ENCODE data around the gene CELSR1. TPM values are rescaled to one million over a fixed set of nuclear protein-coding genes. Genes with fewer than 3 reads are reported as not detected.

The CELSR1 gene
- total and polyA plus RNA-seq, 3 experiments from 2014 or later: 0.15 to 0.33 (median 0.30) TPM

DNA sequence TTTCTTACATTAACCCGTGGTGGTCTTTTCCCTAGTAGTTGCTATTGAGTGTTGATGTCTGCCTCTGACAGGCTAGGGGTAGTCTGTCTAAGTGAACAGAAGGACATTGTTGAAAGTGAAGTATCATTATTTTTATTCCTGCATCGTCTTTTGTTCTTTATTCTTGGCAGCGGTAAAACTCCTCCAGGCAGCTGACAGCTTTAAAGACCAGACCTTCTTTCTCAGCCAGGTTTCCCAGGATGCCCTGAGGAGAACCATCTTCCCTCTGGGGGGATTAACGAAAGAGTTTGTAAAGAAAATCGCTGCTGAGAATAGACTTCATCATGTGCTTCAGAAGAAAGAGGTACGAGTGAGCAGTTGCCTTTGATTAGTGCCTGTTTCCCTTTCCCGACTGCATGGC, 187.3 kb downstream of the CELSR1 start:
- no peak overlapping the region for H3K27ac ChIP-seq (ENCODE audit: low read depth, low read length)

DNA sequence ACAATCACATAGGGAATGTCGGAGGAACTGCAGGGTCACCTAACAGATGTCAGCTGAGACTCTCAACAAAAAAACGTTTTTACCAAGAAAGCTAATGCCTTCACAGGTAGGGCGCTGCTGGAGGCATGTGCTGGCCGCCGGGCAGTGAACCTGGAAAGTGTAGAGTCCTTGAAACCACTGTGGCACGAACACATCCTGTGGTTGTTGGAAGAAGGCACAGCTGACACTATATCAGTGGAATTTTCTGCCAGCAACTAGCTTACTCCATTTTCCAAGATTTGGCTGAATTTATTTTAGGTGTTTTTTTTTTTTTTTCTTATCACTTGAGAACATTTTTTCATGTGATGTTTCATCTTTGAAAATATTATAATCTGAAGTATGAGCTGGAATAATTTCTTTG, 187.7 kb downstream of the CELSR1 start:
- Mint-ChIP-seq H3K4me1 (peaks cover 0 to 2% (median 1%) of the 10 kb centered on the region in 3 donors), H3K9me3 (no peaks in the 10 kb centered on the region), H3K27ac (no peak overlapping the region), H3K36me3 (peaks cover 3 to 96% (median 17%) of the 10 kb centered on the region in 3 donors), H3K27me3 (no peaks in the 10 kb centered on the region), H3K4me3 (no peak overlapping the region)
- peak in 1 of 5 donors; percentile 4 for DNase-seq
- H3K4me3 ChIP-seq (ENCODE audit: low read length): no peak overlapping the region
- ChIA-PET POLR2A (interaction anchor here (0.7 kb wide), 1 partner anchor 847 kb away, joined by 5 read pairs; the partner anchor contains the start of gene FBLN1), CTCF (no interaction called here)
- peaks cover 66% of the 10 kb centered on the region for H3K36me3 ChIP-seq (ENCODE audit: insufficient read depth, low read length)
- H3K9me3 ChIP-seq (ENCODE audit: low read length): no peaks in the 10 kb centered on the region
- no peaks in the 10 kb centered on the region for H3K27me3 ChIP-seq (ENCODE audit: insufficient read depth, low read length, poor library complexity, severe bottlenecking)
- no peak overlapping the region for H3K27ac ChIP-seq (ENCODE audit: low read depth, low read length)
- no peaks in the 10 kb centered on the region for H3K4me1 ChIP-seq (ENCODE audit: insufficient read depth, low read length)

More for the DNA sequence above, 187.3 kb downstream of the CELSR1 start:
- ChIA-PET POLR2A (interaction anchor here (0.7 kb wide), 1 partner anchor 847 kb away, joined by 5 read pairs; the partner anchor contains the start of gene FBLN1), CTCF (no interaction called here)
- no peak overlapping the region for H3K27ac Mint-ChIP-seq
- H3K36me3 ChIP-seq (ENCODE audit: insufficient read depth, low read length): peaks cover 66% of the 10 kb centered on the region
- peaks cover 3 to 93% (median 17%) of the 10 kb centered on the region in 3 donors for H3K36me3 Mint-ChIP-seq
- no peaks in the 10 kb centered on the region for H3K27me3 ChIP-seq (ENCODE audit: insufficient read depth, low read length, poor library complexity, severe bottlenecking)
- peak in 1 of 5 donors; percentile 6 for DNase-seq
- peaks cover 0 to 2% (median 0%) of the 10 kb centered on the region in 3 donors for H3K4me1 Mint-ChIP-seq
- no peaks in the 10 kb centered on the region for H3K9me3 ChIP-seq (ENCODE audit: low read length)
- no peak overlapping the region for H3K4me3 ChIP-seq (ENCODE audit: low read length)
- H3K27me3 Mint-ChIP-seq: no peaks in the 10 kb centered on the region
- no peaks in the 10 kb centered on the region for H3K4me1 ChIP-seq (ENCODE audit: insufficient read depth, low read length)
- no peak overlapping the region for H3K4me3 Mint-ChIP-seq
- no peaks in the 10 kb centered on the region for H3K9me3 Mint-ChIP-seq

DNA sequence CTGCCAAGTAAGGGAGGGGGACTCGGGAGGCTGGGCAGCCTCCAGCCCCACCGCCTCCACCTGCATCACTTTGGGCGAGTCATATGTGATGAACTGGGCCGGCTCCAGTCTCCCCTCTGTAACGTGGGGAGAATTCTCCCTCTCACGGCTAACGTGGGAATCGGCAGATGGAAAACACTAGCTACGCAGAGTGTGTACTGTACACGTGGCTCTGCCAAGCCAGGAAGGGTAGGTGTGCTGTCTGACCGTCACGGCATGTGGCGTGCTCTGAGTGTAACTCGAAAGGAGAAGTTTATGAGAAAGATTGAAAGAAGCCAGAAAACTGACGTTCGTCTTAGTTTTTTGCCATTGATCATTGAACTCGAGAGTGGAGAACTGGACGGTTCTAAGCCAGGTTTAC, 188.2 kb downstream of the CELSR1 start:
- Histone ChIP-seq H3K9me3 (ENCODE audit: low read length) (no peaks in the 10 kb centered on the region), H3K4me1 (ENCODE audit: insufficient read depth, low read length) (no peaks in the 10 kb centered on the region), H3K4me3 (ENCODE audit: low read length) (no peak overlapping the region), H3K36me3 (ENCODE audit: insufficient read depth, low read length) (peaks cover 70% of the 10 kb centered on the region), H3K27me3 (ENCODE audit: insufficient read depth, low read length, poor library complexity, severe bottlenecking) (no peaks in the 10 kb centered on the region), H3K27ac (ENCODE audit: low read depth, low read length) (no peak overlapping the region)
- no peaks in the 10 kb centered on the region for H3K9me3 Mint-ChIP-seq
- H3K36me3 Mint-ChIP-seq: peaks cover 5 to 96% (median 19%) of the 10 kb centered on the region in 3 donors
- H3K27ac Mint-ChIP-seq: peak overlapping the region in 1 of 8 donors; percentile 18
- no peaks in the 10 kb centered on the region for H3K27me3 Mint-ChIP-seq
- peak in 1 of 5 donors; percentile 18 for DNase-seq
- peaks cover 2 to 5% (median 2%) of the 10 kb centered on the region in 3 donors for H3K4me1 Mint-ChIP-seq
- no peak overlapping the region for H3K4me3 Mint-ChIP-seq
- POLR2A ChIA-PET: no interaction called here
- CTCF ChIA-PET: no interaction called here

DNA sequence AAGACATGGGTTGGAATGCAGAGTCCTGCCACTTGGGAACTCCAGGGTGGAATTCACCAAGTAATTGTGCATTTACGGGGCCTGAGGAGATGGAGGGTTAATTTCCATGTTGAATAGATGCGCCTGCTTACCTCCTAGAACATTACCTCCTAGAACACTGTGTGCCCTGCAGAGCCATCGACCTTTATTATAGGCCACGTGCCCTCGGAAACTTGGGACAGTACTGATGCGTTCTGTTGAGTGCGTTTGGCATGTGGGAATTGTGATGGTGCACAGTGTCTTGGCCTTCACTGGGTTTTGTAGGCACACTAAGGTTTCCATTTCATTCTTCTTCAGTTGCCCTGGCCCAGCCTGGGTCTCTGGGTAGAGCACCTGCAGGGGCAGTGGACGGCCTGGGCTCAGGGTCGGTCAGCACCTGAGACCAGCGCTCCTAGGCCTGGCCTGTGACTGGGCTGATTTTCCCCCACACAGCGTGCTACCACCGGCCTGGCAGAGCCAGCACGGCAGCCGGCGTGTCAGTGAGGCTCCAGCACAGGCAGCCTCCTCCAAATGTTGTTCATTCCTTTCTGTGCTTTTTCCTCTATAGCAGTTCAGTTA, 189.2 kb downstream of the CELSR1 start:
- Mint-ChIP-seq H3K27ac (peak overlapping the region in 1 of 8 donors; percentile 36), H3K36me3 (peaks cover 7 to 97% (median 24%) of the 10 kb centered on the region in 3 donors), H3K9me3 (no peaks in the 10 kb centered on the region), H3K4me3 (no peak overlapping the region), H3K4me1 (peaks cover 2 to 9% (median 6%) of the 10 kb centered on the region in 3 donors), H3K27me3 (no peaks in the 10 kb centered on the region)
- no peaks in the 10 kb centered on the region for H3K27me3 ChIP-seq (ENCODE audit: insufficient read depth, low read length, poor library complexity, severe bottlenecking)
- H3K9me3 ChIP-seq (ENCODE audit: low read length): no peaks in the 10 kb centered on the region
- ChIA-PET POLR2A (no interaction called here), CTCF (no interaction called here)
- no peak overlapping the region for H3K27ac ChIP-seq (ENCODE audit: low read depth, low read length)
- DNase-seq: peak in 1 of 5 donors; percentile 18
- no peak overlapping the region for H3K4me3 ChIP-seq (ENCODE audit: low read length)
- H3K4me1 ChIP-seq (ENCODE audit: insufficient read depth, low read length): no peaks in the 10 kb centered on the region
- peaks cover 68% of the 10 kb centered on the region for H3K36me3 ChIP-seq (ENCODE audit: insufficient read depth, low read length)

GRCh38 chr22:46347646-46348045, 189.8 kb downstream of the CELSR1 start:
- H3K36me3 Mint-ChIP-seq: peaks cover 7 to 97% (median 24%) of the 10 kb centered on the region in 3 donors
- peak in 1 of 5 donors; percentile 28 for DNase-seq
- ChIA-PET CTCF (no interaction called here), POLR2A (no interaction called here)
- H3K4me3 Mint-ChIP-seq: no peak overlapping the region
- H3K4me1 ChIP-seq (ENCODE audit: insufficient read depth, low read length): no peaks in the 10 kb centered on the region
- H3K9me3 Mint-ChIP-seq: no peaks in the 10 kb centered on the region
- H3K27me3 ChIP-seq (ENCODE audit: insufficient read depth, low read length, poor library complexity, severe bottlenecking): no peaks in the 10 kb centered on the region
- H3K9me3 ChIP-seq (ENCODE audit: low read length): no peaks in the 10 kb centered on the region
- peak overlapping the region in 1 of 8 donors; percentile 36 for H3K27ac Mint-ChIP-seq
- no peak overlapping the region for H3K4me3 ChIP-seq (ENCODE audit: low read length)
- peaks cover 2 to 9% (median 6%) of the 10 kb centered on the region in 3 donors for H3K4me1 Mint-ChIP-seq
- no peaks in the 10 kb centered on the region for H3K27me3 Mint-ChIP-seq
- no peak overlapping the region for H3K27ac ChIP-seq (ENCODE audit: low read depth, low read length)
- peaks cover 69% of the 10 kb centered on the region for H3K36me3 ChIP-seq (ENCODE audit: insufficient read depth, low read length)

GRCh38 chr22:46346680-46347405, 190.6 kb downstream of the CELSR1 start:
- Mint-ChIP-seq H3K4me1 (peaks cover 3 to 11% (median 9%) of the 10 kb centered on the region in 3 donors), H3K36me3 (peaks cover 7 to 97% (median 23%) of the 10 kb centered on the region in 3 donors), H3K27me3 (no peaks in the 10 kb centered on the region), H3K27ac (no peak overlapping the region), H3K9me3 (no peaks in the 10 kb centered on the region), H3K4me3 (no peak overlapping the region)
- ChIA-PET POLR2A (no interaction called here), CTCF (no interaction called here)
- Histone ChIP-seq H3K9me3 (ENCODE audit: low read length) (no peaks in the 10 kb centered on the region), H3K27ac (ENCODE audit: low read depth, low read length) (no peak overlapping the region), H3K27me3 (ENCODE audit: insufficient read depth, low read length, poor library complexity, severe bottlenecking) (no peaks in the 10 kb centered on the region), H3K4me3 (ENCODE audit: low read length) (no peak overlapping the region), H3K4me1 (ENCODE audit: insufficient read depth, low read length) (no peaks in the 10 kb centered on the region), H3K36me3 (ENCODE audit: insufficient read depth, low read length) (peaks cover 63% of the 10 kb centered on the region)
- no peak for DNase-seq

DNA sequence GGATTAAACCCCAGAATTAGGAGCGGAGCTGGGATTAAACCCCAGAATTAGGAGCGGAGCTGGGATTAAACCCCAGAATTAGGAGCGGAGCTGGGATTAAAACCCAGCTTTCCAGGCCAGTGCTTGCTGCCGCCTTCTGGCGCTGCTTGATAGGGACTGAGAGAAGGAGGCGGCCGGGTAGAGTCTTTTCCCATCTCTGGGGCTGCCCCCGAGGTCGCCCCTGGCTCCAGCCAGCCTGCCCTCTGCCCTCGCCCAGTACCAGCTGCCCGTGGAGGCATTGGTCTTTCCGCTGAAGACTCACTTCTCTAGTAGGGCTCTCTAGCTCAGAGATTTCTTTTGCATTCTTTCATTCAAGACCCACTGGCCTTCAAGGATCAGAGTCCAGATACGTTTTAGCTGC, 196.7 kb downstream of the CELSR1 start:
- Histone ChIP-seq H3K27me3 (ENCODE audit: insufficient read depth, low read length, poor library complexity, severe bottlenecking) (no peaks in the 10 kb centered on the region), H3K9me3 (ENCODE audit: low read length) (no peaks in the 10 kb centered on the region), H3K4me1 (ENCODE audit: insufficient read depth, low read length) (peaks cover 9% of the 10 kb centered on the region), H3K4me3 (ENCODE audit: low read length) (no peak overlapping the region), H3K36me3 (ENCODE audit: insufficient read depth, low read length) (peaks cover 41% of the 10 kb centered on the region), H3K27ac (ENCODE audit: low read depth, low read length) (no peak overlapping the region)
- POLR2A ChIA-PET: no interaction called here
- Mint-ChIP-seq H3K4me3 (no peak overlapping the region), H3K4me1 (peaks cover 36 to 57% (median 52%) of the 10 kb centered on the region in 3 donors), H3K36me3 (peaks cover 16 to 88% (median 19%) of the 10 kb centered on the region in 3 donors), H3K27me3 (no peaks in the 10 kb centered on the region), H3K9me3 (no peaks in the 10 kb centered on the region), H3K27ac (no peak overlapping the region)
- CTCF ChIA-PET: no interaction called here
- DNase-seq: peak in 1 of 5 donors; percentile 12

DNA sequence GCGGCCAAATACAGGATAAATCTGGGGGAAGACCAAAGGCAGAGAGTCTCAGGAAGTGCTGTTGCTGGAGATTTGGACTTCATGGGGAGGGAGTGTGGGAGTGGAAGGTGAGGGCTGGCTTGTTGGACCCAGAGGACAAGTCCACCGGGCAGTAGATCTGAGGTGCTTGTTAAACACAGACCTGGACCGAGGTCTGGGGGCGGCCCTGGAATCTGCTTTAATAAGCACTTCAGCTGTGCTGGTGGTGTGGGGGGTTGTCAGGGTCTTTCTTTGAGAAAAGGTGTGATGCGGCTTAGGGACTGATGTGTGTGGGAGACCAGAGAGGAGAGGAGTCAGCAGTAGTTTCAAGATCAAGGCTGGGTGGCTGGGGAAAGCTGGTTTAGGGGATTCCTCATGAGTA, 197.5 kb downstream of the CELSR1 start:
- Histone ChIP-seq H3K27me3 (ENCODE audit: insufficient read depth, low read length, poor library complexity, severe bottlenecking) (no peaks in the 10 kb centered on the region), H3K4me3 (ENCODE audit: low read length) (no peak overlapping the region), H3K36me3 (ENCODE audit: insufficient read depth, low read length) (peaks cover 38% of the 10 kb centered on the region), H3K9me3 (ENCODE audit: low read length) (no peaks in the 10 kb centered on the region), H3K27ac (ENCODE audit: low read depth, low read length) (no peak overlapping the region), H3K4me1 (ENCODE audit: insufficient read depth, low read length) (peaks cover 9% of the 10 kb centered on the region)
- H3K27me3 Mint-ChIP-seq: no peaks in the 10 kb centered on the region
- POLR2A ChIA-PET: no interaction called here
- peaks cover 38 to 60% (median 56%) of the 10 kb centered on the region in 3 donors for H3K4me1 Mint-ChIP-seq
- H3K9me3 Mint-ChIP-seq: no peaks in the 10 kb centered on the region
- peak overlapping the region in 1 of 7 donors; percentile 61 for H3K4me3 Mint-ChIP-seq
- peak in 1 of 5 donors; percentile 18 for DNase-seq
- CTCF ChIA-PET: no interaction called here
- peak overlapping the region in 2 of 8 donors; percentile 9 to 77 for H3K27ac Mint-ChIP-seq
- peaks cover 16 to 86% (median 19%) of the 10 kb centered on the region in 3 donors for H3K36me3 Mint-ChIP-seq
